ENCODE measurements around the gene SOWAHC. TPM values are rescaled to one million over a fixed set of nuclear protein-coding genes. Genes with fewer than 3 reads are reported as not detected.

Gene SOWAHC
- total and polyA plus RNA-seq, 2 of the 13 experiments (the other 11 are each of a cell fraction or from before 2014, with no cell fraction given): 21.2 to 22.5 TPM

DNA sequence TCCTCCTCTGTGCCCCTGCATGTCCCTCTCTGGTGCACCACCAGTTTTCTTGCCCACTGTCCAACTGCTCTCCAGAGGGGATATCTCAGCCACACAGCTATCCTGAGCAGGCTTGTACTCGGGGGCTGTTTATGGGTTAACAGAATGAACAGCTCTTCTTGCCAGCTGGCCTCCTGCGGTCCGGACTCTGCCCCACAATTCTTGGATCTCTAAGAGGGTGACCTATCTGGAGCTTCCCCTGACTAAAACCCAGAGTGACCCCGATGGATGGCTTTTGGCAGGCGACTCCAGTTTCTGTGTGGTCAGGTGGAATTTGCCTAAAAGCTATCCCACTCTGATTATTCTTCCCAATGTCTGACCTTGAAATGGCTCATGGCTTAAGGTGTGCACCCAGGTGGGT lies 9.1 kb downstream of the SOWAHC start:
- POLR2A ChIA-PET: interaction anchor here (0.5 to 5.6 kb wide), 6 partner anchors 9 to 1090 kb away, joined by 3 to 55 read pairs (median 6); partner anchors contain the start of genes SEPTIN10 and SOWAHC
- TF ChIP-seq SMAD9 (CRISPR knock-in tag; IDR thresholded peaks at IDR 0.05): no peak
- no peak for TF ChIP-seq KLF11 (CRISPR knock-in tag; IDR thresholded peaks at IDR 0.05)
- peak; percentile 59 for TF ChIP-seq ZNF768 (CRISPR knock-in tag; IDR thresholded peaks at IDR 0.05)
- no peak for TF ChIP-seq RFX3 (CRISPR knock-in tag; IDR thresholded peaks at IDR 0.05)
- TF ChIP-seq SPEN (CRISPR knock-in tag; IDR thresholded peaks at IDR 0.05; ENCODE audit: low read depth): no peak
- TF ChIP-seq HDAC1 (CRISPR knock-in tag; IDR thresholded peaks at IDR 0.05): no peak
- no peak for TF ChIP-seq SMYD3 (CRISPR knock-in tag; IDR thresholded peaks at IDR 0.05)
- TF ChIP-seq KDM5B (CRISPR knock-in tag; IDR thresholded peaks at IDR 0.05; ENCODE audit: borderline replicate concordance): 0 out of 2 replicates have a peak, but pooled peaks have one; percentile 9
- TF ChIP-seq ZNF230 (CRISPR knock-in tag; IDR thresholded peaks at IDR 0.05): no peak
- no peak for TF ChIP-seq ZNF740 (CRISPR knock-in tag; IDR thresholded peaks at IDR 0.05)
- peak; percentile 9; the same call in 1 of the 2 replicates for TF ChIP-seq ZNF317 (CRISPR knock-in tag; IDR thresholded peaks at IDR 0.05)
- 0 out of 2 replicates have a peak, but pooled peaks have one; percentile 45 for TF ChIP-seq ARNTL (CRISPR knock-in tag; IDR thresholded peaks at IDR 0.05)
- no peak for TF ChIP-seq ZNF501 (CRISPR knock-in tag; IDR thresholded peaks at IDR 0.05)
- TF ChIP-seq ZBTB10 (CRISPR knock-in tag; IDR thresholded peaks at IDR 0.05; ENCODE audit: borderline replicate concordance): no peak
- 0 out of 2 replicates have a peak, but pooled peaks have one; percentile 12 for TF ChIP-seq ATF1 (CRISPR knock-in tag; IDR thresholded peaks at IDR 0.05)
- TF ChIP-seq ZNF652 (CRISPR knock-in tag; IDR thresholded peaks at IDR 0.05; ENCODE audit: borderline replicate concordance, low read depth): peak; percentile 82
- peak; percentile 74 for TF ChIP-seq TFAP4 (IDR thresholded peaks at IDR 0.05; ENCODE audit: borderline replicate concordance, low read depth)
- 0 out of 2 replicates have a peak, but pooled peaks have one; percentile 48 for TF ChIP-seq ZNF816 (CRISPR knock-in tag; IDR thresholded peaks at IDR 0.05; ENCODE audit: borderline replicate concordance)
- no peak for TF ChIP-seq DPF2 (CRISPR knock-in tag; IDR thresholded peaks at IDR 0.05; ENCODE audit: borderline replicate concordance, low read depth)
- peak; percentile 25; the same call in 1 of the 2 replicates for TF ChIP-seq HNF4G (IDR thresholded peaks at IDR 0.05; ENCODE audit: borderline replicate concordance, low read depth, low read length)
- no peak for TF ChIP-seq HNF4G (CRISPR knock-in tag; IDR thresholded peaks at IDR 0.05; ENCODE audit: borderline replicate concordance, low read depth)
- TF ChIP-seq ZBTB7A (CRISPR knock-in tag; IDR thresholded peaks at IDR 0.05): 0 out of 2 replicates have a peak, but pooled peaks have one; percentile 42
- peak; percentile 35; the same call in 1 of the 2 replicates for TF ChIP-seq HNF4A (CRISPR knock-in tag; IDR thresholded peaks at IDR 0.05)
- TF ChIP-seq ZNF761 (CRISPR knock-in tag; conservative IDR thresholded peaks at IDR 0.05): 0 out of 2 replicates have a peak, but pooled peaks have one; percentile 56

More for the DNA sequence above, 9.1 kb downstream of the SOWAHC start:
- CTCF ChIA-PET (ENCODE audit: low intra/inter-chr PET ratio, low total read pairs): no interaction called here
- Histone ChIP-seq H3K27ac (ENCODE audit: extremely low read length, insufficient read depth, low read length) (peak overlapping the region; percentile 33), H3K36me3 (replicated peaks in 1 of 2; ENCODE audit: control insufficient read depth in 1 of 2, insufficient read depth in 2 of 2, low read length in 2 of 2) (no peaks in the 10 kb centered on the region), H3K4me3 (replicated peaks in 1 of 3; ENCODE audit: insufficient read depth in 1 of 3, low read depth in 2 of 3, low read length in 3 of 3) (peak overlapping the region in 2 of 3 experiments; percentile 17 to 45; a peak in 3 of 6 replicates), H3K4me1 (ENCODE audit: insufficient read depth, low read length) (peaks cover 58% of the 10 kb centered on the region), H3K27me3 (ENCODE audit: control insufficient read depth in 1 of 2, insufficient read depth in 2 of 2, low read length in 2 of 2) (no peaks in the 10 kb centered on the region), H3K4me2 (ENCODE audit: low read depth, low read length) (peak overlapping the region; percentile 69), H3K79me2 (ENCODE audit: insufficient read depth, low read length) (peaks cover 12% of the 10 kb centered on the region), H4K20me1 (ENCODE audit: insufficient read depth, low read length) (peaks cover 6% of the 10 kb centered on the region; the same call in 1 of the 2 replicates), H3K9ac (ENCODE audit: insufficient read depth, low read depth, low read length) (peak overlapping the region; percentile 32), H3K9me3 (ENCODE audit: low read length) (no peaks in the 10 kb centered on the region), H2AFZ (ENCODE audit: low read length) (peak overlapping the region; percentile 38)
- ATAC-seq (peak; percentile 68), DNase-seq (ENCODE audit: low spot score) (no peak), FAIRE-seq (no peak)
- WGBS (ENCODE audit: low lambda C conversion rate): 6% methylated on average over 5 of the region's 5 CpGs
- BruUV-seq (replicated peaks): no TSS peak
- in situ Hi-C loops (cut with HindIII; ENCODE audit: extremely low pct_ligation_motif_present, low pct_unique_long_range_greater_than_20kb): no loop called here
- intact Hi-C loops (cut with micrococcal nuclease; ENCODE audit: unreplicated experiment): no loop called here
